UCSD-AML1 (cell line): ENCODE results near the gene LRP1.

ENCODE experiments used
- DNase-seq: peaks from one replicate; lab custom pipeline; 2025; ENCODE audit not compliant: unreplicated experiment; lab: John Stamatoyannopoulos, UW

The LRP1 gene

DNA sequence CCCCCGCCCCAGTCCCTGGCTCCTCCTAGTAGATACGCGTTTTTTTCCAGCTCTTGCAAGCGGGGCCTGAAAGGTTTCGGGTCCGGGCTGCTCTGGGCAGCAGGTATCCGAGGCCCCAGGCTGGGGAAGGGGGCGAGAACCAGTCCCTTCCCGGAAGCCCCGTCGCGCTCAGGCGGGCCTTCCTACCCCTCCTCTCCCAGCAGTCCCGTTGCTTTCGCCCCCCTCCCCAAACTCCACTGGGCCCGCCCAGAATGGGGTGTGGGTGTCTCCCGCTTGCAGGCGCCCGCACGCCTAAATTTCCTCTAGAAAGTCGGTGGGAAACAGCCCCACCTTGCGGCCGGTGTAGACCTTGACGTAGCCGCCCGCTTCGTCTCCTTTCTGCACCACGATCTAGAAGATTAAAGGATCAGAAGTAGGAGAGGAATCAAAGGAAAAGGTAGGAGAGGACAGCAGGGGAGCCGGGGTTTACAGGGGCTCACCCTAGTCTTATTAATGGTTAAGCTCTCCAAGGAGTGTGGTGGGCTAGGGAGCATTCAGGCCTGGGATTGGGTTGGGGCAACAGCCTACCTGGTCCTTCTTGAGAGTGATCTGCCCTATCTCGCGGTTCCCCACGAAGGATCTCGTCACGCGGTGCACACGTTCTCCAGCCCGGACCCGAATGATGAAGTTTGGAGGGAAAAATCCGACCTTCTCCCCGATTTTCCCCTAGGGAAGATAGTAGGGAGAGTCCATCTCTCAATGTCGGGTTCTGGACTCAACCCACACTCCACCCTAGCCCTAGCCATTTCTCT is 115.4 kb downstream of the LRP1 start:
- DNase-seq, result peak; percentile 66

DNA sequence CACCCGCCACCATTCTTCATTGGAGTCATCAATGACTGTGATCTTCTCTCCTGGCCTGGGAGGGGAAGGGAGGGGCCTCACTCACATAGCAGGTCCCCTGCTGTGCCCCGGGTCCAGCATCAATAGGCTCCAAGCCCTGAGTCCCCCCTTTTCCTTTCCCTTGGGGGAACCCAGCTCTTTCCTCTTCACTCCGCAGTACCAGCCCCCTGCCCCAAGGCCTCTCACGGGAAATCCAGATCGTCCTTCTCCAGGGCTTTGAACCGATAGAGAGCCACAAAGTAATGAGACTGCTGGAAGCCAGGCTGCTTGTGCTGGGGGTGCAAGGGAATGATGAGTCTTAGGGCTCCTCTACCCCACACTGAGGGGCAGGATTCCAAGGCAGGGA is 116.0 kb downstream of the LRP1 start:
- DNase-seq, result no peak

- DNase-seq, result no peak
Measured at GRCh38 chr12:57247041-57247440, 118.8 kb downstream of the LRP1 start.

DNA sequence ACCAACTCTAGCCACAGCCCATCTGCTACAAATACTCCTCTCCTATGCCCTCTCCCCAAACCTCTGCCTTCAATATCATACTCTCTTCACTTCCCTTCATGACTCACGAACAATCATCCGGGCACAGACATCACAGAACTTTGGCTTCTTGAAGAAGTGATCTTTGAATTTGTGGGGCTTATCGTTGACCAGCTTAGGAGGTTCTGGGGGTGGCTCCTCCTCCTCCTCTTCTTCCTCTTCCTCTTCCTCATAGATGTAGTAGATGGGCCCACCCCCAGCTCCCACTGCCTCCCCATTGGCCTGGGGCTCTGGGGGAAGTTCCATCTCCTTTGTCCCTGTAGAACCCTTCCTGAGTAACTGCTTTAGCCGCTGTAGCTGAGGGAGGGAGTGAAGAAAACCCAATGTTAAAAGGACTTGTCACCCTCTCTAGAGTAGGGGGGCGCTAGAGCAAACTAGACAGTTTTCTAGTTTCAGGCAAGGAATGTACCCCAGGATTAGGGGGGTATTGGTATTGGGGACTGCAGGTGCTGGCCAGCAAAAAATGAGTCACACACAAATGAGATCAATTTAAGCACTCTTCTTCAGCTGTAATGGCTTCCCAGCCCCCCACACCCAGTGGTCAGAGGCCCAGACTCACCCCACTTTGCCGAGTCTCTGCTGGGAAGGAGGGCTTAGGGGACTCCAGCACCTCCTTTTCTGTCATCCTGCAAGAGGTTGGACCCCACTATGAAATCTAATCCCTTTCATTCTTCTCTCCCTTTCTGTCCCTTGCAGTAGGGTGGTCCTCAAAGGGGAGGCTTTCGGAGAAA is 120.9 kb downstream of the LRP1 start:
- DNase-seq, result peak; percentile 80

- no peak for DNase-seq
Measured at GRCh38 chr12:57250541-57250940, 122.3 kb downstream of the LRP1 start.

GRCh38 chr12:57250956-57251355 is 122.7 kb downstream of the LRP1 start, which contains the start of gene STAC3:
Gene STAC3, minus strand, starts transcription at chr12:57251187. Its CDS starts 1,551 bp downstream, at chr12:57249636.
- DNase-seq, result no peak

GRCh38 chr12:57254506-57255280 is 126.4 kb downstream of the LRP1 start:
- DNase-seq, result no peak

DNA sequence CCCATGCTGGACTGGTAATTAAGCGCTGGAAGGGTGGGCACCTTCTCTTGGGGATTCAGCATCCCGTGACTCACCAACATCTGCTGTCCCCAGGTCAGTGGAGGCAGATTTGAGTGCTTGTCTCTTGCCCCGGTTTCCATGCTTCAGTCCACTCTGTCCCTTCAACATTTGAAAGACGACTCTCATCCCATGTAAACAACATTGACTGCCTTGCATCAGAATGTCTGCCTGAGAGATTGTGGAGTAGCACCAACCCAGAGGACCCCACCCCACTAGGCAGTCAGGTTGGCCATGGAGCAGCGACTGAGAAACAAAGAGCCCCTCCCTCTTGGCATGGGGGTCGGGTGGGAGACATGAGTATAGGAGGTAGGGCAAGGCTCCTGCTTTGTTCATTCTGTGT is 127.6 kb downstream of the LRP1 start:
- DNase-seq, result no peak

DNA sequence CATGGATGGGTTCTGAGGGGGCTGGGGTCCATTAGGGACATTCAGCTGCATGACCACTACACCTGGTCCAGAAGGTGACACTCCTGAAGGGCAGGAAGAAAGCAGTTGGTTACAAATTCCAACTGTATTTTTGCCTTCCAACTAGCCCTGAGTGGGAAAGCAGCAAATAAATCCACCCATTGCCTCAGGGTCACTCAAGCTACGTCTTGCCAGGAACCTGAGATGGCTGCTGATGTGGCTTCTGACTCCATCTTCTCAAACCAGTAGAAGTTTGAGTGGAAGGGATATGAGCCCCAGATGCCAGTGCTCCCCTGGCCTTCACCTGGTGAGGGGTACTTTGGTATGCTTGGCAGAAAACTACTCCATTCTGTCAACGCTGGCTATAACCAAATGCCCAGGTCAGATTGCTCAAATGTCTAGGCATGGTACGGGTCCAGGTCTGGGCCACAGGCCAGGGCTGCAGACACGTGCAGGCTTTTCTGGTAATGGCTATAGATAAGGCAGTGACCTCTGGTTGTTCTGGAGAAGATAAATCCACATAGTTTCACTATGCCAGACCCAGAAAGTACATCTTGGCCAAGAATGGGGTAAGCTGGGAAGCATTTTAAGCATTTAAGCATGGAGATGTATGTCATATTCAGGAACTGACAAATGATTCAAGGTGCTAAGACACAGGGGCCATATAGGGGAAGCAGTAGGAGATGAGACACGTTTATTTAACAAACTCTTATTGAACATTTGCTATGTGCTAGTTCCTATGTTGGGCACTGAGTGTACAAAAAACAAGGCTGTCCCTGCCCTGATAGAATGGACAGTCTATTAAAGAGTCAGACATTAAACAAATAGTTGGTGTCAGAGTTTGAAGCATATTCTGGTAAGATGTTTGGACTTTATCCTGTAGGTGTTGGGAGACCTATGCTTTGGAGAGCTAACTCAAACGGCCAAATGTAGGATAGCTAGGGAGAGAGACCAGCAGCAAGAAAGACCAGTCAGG is 131.0 kb downstream of the LRP1 start:
- no peak for DNase-seq

GRCh38 chr12:57260366-57260765 is 132.1 kb downstream of the LRP1 start:
- DNase-seq, result no peak

DNA sequence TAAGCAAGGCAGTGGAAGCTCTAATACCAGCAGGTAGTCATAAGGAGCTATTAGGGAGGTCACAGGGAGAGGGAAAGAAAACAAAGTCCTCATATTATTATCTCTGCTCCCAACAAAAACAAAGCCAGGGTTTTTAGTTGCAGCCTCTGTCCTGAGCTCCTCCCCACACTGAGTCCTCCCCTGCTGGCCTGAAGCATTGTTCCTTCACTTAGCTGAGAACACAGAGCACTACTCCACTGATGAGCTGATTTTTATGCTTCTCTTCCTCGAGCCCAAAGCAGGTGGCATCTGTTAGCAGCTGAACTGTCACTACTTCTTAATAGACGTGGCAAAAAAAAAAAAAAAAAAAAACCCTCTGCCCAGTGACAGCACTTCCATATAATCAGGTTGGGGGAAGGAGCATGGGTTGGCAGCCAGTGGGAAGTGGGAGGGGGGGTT is 133.2 kb downstream of the LRP1 start:
- DNase-seq, result no peak

GRCh38 chr12:57262126-57262822 is 134.0 kb downstream of the LRP1 start:
- no peak for DNase-seq
